ENCODE data around the gene TNFRSF13B.

DNA sequence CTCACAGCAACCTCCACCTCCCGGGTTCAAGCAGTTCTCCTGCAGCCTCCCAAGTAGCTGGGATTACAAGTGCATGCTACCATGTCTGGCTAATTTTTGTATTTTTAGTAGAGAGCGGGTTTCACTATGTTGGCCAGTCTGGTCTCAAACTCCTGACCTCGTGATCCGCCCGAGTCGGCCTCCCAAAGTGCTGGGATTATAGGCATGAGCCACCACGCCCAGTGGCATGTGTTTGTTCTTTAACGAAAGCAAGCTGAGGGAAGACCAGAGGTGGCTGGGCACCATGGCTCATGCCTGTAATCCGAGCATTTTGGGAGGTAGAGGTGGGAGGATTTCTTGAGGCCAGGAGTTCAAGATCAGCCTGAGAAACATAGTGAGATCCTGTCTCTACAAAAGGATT is 18.1 kb downstream of the TNFRSF13B start:
- no peak for TF ChIP-seq EZH2 (IDR thresholded peaks at IDR 0.05; ENCODE audit: low read length, missing control alignments)
- TF ChIP-seq, protein P1, sequence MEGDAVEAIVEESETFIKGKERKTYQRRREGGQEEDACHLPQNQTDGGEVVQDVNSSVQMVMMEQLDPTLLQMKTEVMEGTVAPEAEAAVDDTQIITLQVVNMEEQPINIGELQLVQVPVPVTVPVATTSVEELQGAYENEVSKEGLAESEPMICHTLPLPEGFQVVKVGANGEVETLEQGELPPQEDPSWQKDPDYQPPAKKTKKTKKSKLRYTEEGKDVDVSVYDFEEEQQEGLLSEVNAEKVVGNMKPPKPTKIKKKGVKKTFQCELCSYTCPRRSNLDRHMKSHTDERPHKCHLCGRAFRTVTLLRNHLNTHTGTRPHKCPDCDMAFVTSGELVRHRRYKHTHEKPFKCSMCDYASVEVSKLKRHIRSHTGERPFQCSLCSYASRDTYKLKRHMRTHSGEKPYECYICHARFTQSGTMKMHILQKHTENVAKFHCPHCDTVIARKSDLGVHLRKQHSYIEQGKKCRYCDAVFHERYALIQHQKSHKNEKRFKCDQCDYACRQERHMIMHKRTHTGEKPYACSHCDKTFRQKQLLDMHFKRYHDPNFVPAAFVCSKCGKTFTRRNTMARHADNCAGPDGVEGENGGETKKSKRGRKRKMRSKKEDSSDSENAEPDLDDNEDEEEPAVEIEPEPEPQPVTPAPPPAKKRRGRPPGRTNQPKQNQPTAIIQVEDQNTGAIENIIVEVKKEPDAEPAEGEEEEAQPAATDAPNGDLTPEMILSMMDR (conservative IDR thresholded peaks at IDR 0.05 in 1 of 2, IDR thresholded peaks at IDR 0.05 in 1 of 2; ENCODE audit: low read depth in 1 of 2, low read length in 2 of 2) = no peak
